ENCODE measurements around the gene TMEM132C.

The TMEM132C gene

GRCh38 chr12:128693115-128693514 is 426.1 kb downstream of the TMEM132C start:
- TF ChIP-seq, protein P1, sequence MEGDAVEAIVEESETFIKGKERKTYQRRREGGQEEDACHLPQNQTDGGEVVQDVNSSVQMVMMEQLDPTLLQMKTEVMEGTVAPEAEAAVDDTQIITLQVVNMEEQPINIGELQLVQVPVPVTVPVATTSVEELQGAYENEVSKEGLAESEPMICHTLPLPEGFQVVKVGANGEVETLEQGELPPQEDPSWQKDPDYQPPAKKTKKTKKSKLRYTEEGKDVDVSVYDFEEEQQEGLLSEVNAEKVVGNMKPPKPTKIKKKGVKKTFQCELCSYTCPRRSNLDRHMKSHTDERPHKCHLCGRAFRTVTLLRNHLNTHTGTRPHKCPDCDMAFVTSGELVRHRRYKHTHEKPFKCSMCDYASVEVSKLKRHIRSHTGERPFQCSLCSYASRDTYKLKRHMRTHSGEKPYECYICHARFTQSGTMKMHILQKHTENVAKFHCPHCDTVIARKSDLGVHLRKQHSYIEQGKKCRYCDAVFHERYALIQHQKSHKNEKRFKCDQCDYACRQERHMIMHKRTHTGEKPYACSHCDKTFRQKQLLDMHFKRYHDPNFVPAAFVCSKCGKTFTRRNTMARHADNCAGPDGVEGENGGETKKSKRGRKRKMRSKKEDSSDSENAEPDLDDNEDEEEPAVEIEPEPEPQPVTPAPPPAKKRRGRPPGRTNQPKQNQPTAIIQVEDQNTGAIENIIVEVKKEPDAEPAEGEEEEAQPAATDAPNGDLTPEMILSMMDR (IDR thresholded peaks at IDR 0.05; ENCODE audit: unreplicated experiment in 3 of 3), result no peak
- Mint-ChIP-seq H3K27me3 (ENCODE audit: low read depth) (no peaks in the 10 kb centered on the region), H3K4me3 (no peak overlapping the region), H3K4me1 (peaks cover 4% of the 10 kb centered on the region), H3K36me3 (ENCODE audit: low read depth) (peaks cover 19% of the 10 kb centered on the region), H3K9me3 (peaks cover 9% of the 10 kb centered on the region), H3K27ac (no peak overlapping the region)

DNA sequence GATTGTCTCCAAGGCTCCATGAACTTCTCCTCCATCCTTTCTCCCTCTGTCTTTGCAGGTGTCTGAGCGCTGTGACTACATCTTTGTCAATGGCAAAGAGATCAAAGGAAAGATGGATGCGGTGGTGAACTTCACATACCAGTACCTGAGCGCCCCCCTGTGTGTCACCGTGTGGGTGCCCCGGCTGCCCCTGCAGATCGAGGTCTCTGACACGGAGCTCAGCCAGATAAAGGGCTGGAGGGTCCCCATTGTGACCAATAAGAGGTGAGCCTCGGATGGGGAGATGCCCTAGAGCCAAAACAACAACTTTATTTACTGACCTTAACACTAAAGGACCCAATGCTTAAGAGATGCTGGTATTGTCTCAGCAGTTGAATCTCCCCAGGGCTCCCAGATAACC is 426.8 kb downstream of the TMEM132C start:
- Mint-ChIP-seq H3K9me3 (peaks cover 9% of the 10 kb centered on the region), H3K4me3 (no peak overlapping the region), H3K27ac (no peak overlapping the region), H3K36me3 (ENCODE audit: low read depth) (peaks cover 19% of the 10 kb centered on the region), H3K27me3 (ENCODE audit: low read depth) (no peaks in the 10 kb centered on the region), H3K4me1 (peaks cover 4% of the 10 kb centered on the region)
- TF ChIP-seq, protein P1 (IDR thresholded peaks at IDR 0.05; ENCODE audit: unreplicated experiment in 3 of 3), result no peak

GRCh38 chr12:128694445-128694844 is 427.5 kb downstream of the TMEM132C start:
- peaks cover 9% of the 10 kb centered on the region for H3K9me3 Mint-ChIP-seq
- H3K27me3 Mint-ChIP-seq (ENCODE audit: low read depth), result no peaks in the 10 kb centered on the region
- H3K4me1 Mint-ChIP-seq, result peaks cover 4% of the 10 kb centered on the region
- peaks cover 19% of the 10 kb centered on the region for H3K36me3 Mint-ChIP-seq (ENCODE audit: low read depth)
- no peak overlapping the region for H3K27ac Mint-ChIP-seq
- TF ChIP-seq, protein P1 (IDR thresholded peaks at IDR 0.05; ENCODE audit: unreplicated experiment in 3 of 3), result no peak
- H3K4me3 Mint-ChIP-seq, result no peak overlapping the region

GRCh38 chr12:128695697-128696096 is 428.7 kb downstream of the TMEM132C start:
- Mint-ChIP-seq H3K27ac (no peak overlapping the region), H3K9me3 (peaks cover 9% of the 10 kb centered on the region), H3K36me3 (ENCODE audit: low read depth) (peaks cover 21% of the 10 kb centered on the region), H3K27me3 (ENCODE audit: low read depth) (no peaks in the 10 kb centered on the region), H3K4me1 (peaks cover 2% of the 10 kb centered on the region), H3K4me3 (no peak overlapping the region)
- TF ChIP-seq, protein P1 (IDR thresholded peaks at IDR 0.05; ENCODE audit: unreplicated experiment in 3 of 3), result no peak

DNA sequence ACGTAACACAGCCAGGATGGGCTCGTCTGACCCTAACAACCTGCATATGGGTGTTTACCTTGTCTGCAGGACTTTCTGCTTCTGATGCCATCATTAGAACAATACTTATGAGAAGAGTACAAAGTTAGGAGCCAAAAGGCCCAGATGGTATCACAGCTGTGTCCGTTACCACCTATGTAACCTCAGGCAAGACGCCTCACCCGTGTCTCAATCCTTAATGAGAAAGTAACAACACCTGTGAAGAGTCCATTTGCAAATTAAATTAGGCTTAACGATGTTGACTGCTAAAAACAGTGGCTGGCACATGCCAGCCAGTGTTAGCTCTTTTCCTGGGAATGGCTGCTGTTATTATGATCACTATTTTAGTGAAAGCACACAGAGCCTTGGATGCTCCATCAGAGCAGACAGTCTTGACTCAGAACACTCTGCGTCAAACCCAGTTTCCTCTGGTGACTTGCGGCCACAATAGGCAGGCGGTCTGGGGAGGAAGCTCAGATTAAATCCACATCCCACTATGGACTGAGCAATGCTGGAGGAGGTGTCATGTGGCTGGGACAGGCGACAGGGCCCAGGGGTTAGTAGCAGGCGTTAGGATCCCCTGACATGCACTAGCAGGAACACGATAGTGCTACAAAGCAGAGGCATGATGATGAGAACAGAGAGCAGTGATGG is 431.5 kb downstream of the TMEM132C start:
- TF ChIP-seq, protein P1 (IDR thresholded peaks at IDR 0.05; ENCODE audit: unreplicated experiment in 3 of 3), result no peak
- H3K4me3 Mint-ChIP-seq, result no peak overlapping the region

GRCh38 chr12:128699106-128699505 is 432.1 kb downstream of the TMEM132C start:
- TF ChIP-seq, protein P1 (IDR thresholded peaks at IDR 0.05; ENCODE audit: unreplicated experiment in 3 of 3), result no peak
- no peak overlapping the region for H3K27ac Mint-ChIP-seq
- H3K27me3 Mint-ChIP-seq (ENCODE audit: low read depth), result no peaks in the 10 kb centered on the region
- H3K9me3 Mint-ChIP-seq, result peaks cover 9% of the 10 kb centered on the region
- no peak overlapping the region for H3K4me3 Mint-ChIP-seq
- H3K36me3 Mint-ChIP-seq (ENCODE audit: low read depth), result peaks cover 22% of the 10 kb centered on the region
- no peaks in the 10 kb centered on the region for H3K4me1 Mint-ChIP-seq

More for the DNA sequence above, 431.5 kb downstream of the TMEM132C start:
- H3K36me3 Mint-ChIP-seq (ENCODE audit: low read depth), result peaks cover 22% of the 10 kb centered on the region
- no peak overlapping the region for H3K27ac Mint-ChIP-seq
- H3K4me1 Mint-ChIP-seq, result no peaks in the 10 kb centered on the region
- no peaks in the 10 kb centered on the region for H3K27me3 Mint-ChIP-seq (ENCODE audit: low read depth)
- peaks cover 9% of the 10 kb centered on the region for H3K9me3 Mint-ChIP-seq

All from nephron (organoid).